Measurements from ENCODE around the gene TEC.
A peak's percentile ranks its signal among the peaks of the same experiment; 100 is the strongest.

TEC gene

DNA sequence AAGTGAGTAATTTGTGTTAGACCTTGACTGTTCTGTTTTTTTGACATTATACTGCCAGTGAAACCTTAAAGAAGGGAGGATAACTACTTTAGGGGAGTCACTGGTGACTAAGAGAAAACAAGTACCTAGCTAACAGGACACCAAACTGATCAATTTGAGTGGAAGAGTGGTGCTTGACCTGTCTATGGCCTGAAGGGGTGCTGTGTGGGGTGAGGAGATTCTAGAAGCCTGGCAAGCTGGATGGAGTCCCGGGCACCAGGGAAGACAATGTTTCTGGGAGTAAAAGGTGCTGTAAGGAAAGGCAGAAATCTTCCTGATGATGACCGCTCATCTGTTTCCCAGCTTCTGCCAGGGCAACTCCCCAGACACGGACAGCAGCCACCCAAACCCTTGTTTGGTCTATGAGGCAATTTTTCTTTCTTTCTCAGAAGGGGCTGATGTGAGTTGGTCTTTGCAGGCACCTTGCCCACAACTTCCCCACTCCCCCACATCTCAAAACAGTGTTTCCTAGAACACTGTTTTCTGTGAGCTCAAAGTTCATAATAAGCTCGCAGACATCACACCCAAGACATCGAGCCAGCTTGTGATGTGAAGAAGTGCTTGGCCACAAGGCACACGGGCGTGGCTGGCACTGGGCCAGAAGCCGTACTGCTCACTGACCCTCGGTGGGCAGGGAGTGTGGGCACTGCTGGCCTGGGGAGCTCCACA is 140.2 kb downstream of the TEC start:
- no peak overlapping the region for H3K27ac ChIP-seq (ENCODE audit: low read depth, low read length)
- H3K9ac ChIP-seq (ENCODE audit: low read length): no peak overlapping the region
- no peaks in the 10 kb centered on the region for H3K4me1 ChIP-seq (ENCODE audit: insufficient read depth, low read length)

DNA sequence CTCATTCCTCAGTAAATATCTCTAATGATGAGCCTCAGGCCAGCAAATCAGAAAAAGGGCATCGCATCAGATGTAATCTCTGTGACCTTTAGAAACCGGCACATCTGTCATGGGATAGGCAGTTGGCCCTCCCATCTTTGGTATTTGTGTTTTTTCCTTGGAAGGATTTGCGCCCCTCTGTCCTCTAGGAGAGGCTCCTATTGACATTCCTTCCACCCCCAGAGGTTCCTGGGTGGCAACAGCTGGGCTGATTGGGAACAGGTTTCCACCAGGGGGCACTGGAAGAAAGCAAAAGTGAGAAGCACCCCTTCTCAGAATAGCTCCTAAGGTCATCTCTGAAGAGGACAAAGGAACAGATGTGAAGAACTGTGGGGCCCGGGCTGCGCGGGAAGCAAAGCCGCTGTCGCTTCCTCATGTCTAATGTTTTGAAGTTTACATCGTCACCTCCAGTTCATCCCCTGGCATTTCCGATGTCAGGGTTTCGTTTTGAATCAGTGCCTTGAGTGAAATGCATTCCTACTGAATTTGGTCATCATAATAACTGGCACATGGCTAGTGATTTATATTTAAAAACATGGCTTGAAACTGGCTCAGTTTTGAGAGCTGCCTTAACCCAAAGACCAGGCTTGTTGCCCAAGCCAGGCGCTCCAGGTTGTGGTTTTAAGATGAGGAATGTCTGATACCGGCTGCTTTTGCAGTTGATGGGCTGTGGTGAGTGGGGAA is 141.8 kb downstream of the TEC start:
- Histone ChIP-seq H3K36me3 (ENCODE audit: insufficient read depth, low read length) (no peaks in the 10 kb centered on the region), H3K9ac (ENCODE audit: low read length) (no peak overlapping the region), H3K4me3 (ENCODE audit: low read depth in 1 of 2, low read length in 2 of 2) (peak overlapping the region in 1 of 2 donors; percentile 39), H3K27me3 (ENCODE audit: control insufficient read depth in 1 of 2, insufficient read depth in 2 of 2, low read length in 2 of 2) (no peaks in the 10 kb centered on the region), H3K9me3 (ENCODE audit: low read length) (no peaks in the 10 kb centered on the region), H3K27ac (ENCODE audit: low read depth, low read length) (no peak overlapping the region), H3K4me1 (ENCODE audit: insufficient read depth, low read length) (no peaks in the 10 kb centered on the region)

More for the DNA sequence above, 140.2 kb downstream of the TEC start:
- H3K4me3 ChIP-seq (ENCODE audit: low read depth in 1 of 2, low read length in 2 of 2): no peak overlapping the region
- no peaks in the 10 kb centered on the region for H3K27me3 ChIP-seq (ENCODE audit: control insufficient read depth in 1 of 2, insufficient read depth in 2 of 2, low read length in 2 of 2)
- no peaks in the 10 kb centered on the region for H3K9me3 ChIP-seq (ENCODE audit: low read length)
- no peaks in the 10 kb centered on the region for H3K36me3 ChIP-seq (ENCODE audit: insufficient read depth, low read length)

DNA sequence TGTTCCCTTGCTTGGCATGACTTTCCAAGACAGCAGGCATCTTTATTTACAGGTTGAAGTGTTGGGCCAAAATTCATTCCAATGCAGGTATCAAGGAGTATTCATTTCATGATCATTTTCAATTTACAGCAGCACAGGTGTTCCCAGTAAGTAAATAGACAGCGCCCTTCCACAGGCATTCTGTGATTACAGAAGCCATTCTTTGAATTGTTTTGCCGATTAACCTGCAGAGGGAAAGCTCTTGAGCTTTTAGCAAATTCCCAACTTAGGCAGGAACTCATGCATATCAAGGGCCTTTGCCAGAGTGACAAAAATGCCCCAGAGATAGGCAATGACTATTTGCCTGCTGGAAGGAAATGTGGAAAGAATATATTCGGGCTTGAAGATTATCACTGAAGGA is 142.4 kb downstream of the TEC start:
- H3K9ac ChIP-seq (ENCODE audit: low read length): no peak overlapping the region
- no peak overlapping the region for H3K27ac ChIP-seq (ENCODE audit: low read depth, low read length)
- H3K4me3 ChIP-seq (ENCODE audit: low read depth in 1 of 2, low read length in 2 of 2): no peak overlapping the region
- H3K36me3 ChIP-seq (ENCODE audit: insufficient read depth, low read length): no peaks in the 10 kb centered on the region
- H3K9me3 ChIP-seq (ENCODE audit: low read length): no peaks in the 10 kb centered on the region
- no peaks in the 10 kb centered on the region for H3K27me3 ChIP-seq (ENCODE audit: control insufficient read depth in 1 of 2, insufficient read depth in 2 of 2, low read length in 2 of 2)
- no peaks in the 10 kb centered on the region for H3K4me1 ChIP-seq (ENCODE audit: insufficient read depth, low read length)

DNA sequence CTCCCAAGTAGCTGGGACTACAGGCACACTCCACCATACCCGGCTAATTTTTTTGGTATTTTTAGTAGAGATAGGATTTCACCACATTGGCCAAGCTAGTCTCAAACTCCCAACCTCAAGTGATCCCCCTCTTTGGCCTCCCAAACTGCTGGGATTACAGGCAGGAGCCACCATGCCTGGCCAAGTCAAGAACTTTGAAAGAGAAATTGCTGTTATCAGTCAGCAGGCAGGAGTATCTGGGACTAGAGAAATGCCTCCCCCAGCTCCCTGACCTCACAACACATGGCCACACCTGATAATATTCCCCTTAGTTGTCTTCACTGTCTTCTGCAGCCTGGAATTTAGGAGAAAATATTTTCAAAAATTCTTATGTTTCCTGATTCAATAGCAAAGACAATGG is 143.0 kb downstream of the TEC start:
- Histone ChIP-seq H3K36me3 (ENCODE audit: insufficient read depth, low read length) (no peaks in the 10 kb centered on the region), H3K27ac (ENCODE audit: low read depth, low read length) (no peak overlapping the region), H3K4me3 (ENCODE audit: low read depth in 1 of 2, low read length in 2 of 2) (no peak overlapping the region), H3K4me1 (ENCODE audit: insufficient read depth, low read length) (no peaks in the 10 kb centered on the region), H3K9ac (ENCODE audit: low read length) (no peak overlapping the region), H3K27me3 (ENCODE audit: control insufficient read depth in 1 of 2, insufficient read depth in 2 of 2, low read length in 2 of 2) (no peaks in the 10 kb centered on the region), H3K9me3 (ENCODE audit: low read length) (no peaks in the 10 kb centered on the region)

DNA sequence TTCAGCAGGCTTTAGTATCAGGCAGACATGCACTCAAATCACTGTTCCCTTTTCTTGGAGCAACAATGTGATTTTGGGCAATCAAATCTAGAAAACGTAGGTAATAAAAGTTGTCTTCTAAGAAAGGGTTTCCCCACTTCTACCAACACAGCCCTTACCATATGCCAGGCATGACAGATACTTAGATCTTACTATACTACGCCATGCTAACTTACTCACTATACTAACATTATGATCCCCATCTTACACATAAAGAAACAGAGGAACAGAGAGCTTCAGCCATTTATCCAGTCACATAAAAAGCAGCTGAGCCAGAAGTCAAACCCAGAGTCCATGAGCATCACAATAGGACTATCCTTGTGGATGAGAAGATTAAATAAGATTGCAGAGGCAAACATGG is 144.8 kb downstream of the TEC start:
- H3K9me3 ChIP-seq (ENCODE audit: low read length): no peaks in the 10 kb centered on the region
- H3K4me1 ChIP-seq (ENCODE audit: insufficient read depth, low read length): no peaks in the 10 kb centered on the region
- no peak overlapping the region for H3K27ac ChIP-seq (ENCODE audit: low read depth, low read length)
- no peaks in the 10 kb centered on the region for H3K36me3 ChIP-seq (ENCODE audit: insufficient read depth, low read length)
- H3K4me3 ChIP-seq (ENCODE audit: low read depth in 1 of 2, low read length in 2 of 2): no peak overlapping the region
- no peaks in the 10 kb centered on the region for H3K27me3 ChIP-seq (ENCODE audit: control insufficient read depth in 1 of 2, insufficient read depth in 2 of 2, low read length in 2 of 2)
- H3K9ac ChIP-seq (ENCODE audit: low read length): no peak overlapping the region

DNA sequence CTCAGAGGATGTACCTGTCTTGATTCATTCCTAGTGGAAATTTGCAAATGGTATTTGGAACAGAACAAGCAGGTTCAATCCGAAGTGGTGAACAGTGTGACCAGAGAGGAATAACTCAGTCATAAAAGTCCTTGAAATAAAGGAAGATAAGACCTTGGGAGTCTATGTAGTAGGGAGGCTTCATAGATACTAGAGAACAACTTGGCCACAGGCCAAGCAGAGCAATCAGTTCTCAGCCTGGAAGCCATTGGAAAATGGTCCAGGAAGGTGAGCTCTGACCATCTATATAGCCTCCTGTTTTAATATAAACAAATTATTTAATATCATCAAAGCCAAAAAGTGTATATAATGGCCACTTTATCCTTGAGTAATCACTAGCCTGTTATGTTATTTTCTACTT is 146.9 kb downstream of the TEC start:
- Histone ChIP-seq H3K27ac (ENCODE audit: low read depth, low read length) (no peak overlapping the region), H3K36me3 (ENCODE audit: insufficient read depth, low read length) (no peaks in the 10 kb centered on the region), H3K4me3 (ENCODE audit: low read depth in 1 of 2, low read length in 2 of 2) (no peak overlapping the region), H3K9me3 (ENCODE audit: low read length) (no peaks in the 10 kb centered on the region), H3K27me3 (ENCODE audit: control insufficient read depth in 1 of 2, insufficient read depth in 2 of 2, low read length in 2 of 2) (no peaks in the 10 kb centered on the region), H3K4me1 (ENCODE audit: insufficient read depth, low read length) (no peaks in the 10 kb centered on the region), H3K9ac (ENCODE audit: low read length) (no peak overlapping the region)

DNA sequence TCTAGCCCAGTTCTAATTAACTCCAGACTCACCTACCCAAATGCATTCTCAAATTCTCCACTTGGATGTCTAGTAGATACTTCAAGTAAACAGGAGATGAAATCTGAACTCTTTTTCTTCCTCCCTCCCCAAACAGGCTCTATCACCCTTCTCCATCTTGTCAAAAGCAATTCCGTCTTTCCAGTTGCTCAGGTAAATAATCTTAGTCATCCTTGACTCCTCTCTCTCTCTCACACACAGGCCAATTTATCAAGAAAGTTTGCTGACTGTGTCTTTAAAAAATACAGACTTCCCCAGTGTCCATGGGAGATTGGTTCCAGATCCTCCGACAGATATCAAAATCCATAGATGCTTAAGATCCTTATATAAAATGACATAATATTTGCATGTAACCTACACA is 148.5 kb downstream of the TEC start:
- Histone ChIP-seq H3K4me1 (ENCODE audit: insufficient read depth, low read length) (no peaks in the 10 kb centered on the region), H3K27me3 (ENCODE audit: control insufficient read depth in 1 of 2, insufficient read depth in 2 of 2, low read length in 2 of 2) (no peaks in the 10 kb centered on the region), H3K27ac (ENCODE audit: low read depth, low read length) (no peak overlapping the region), H3K9ac (ENCODE audit: low read length) (no peak overlapping the region), H3K4me3 (ENCODE audit: low read depth in 1 of 2, low read length in 2 of 2) (no peak overlapping the region), H3K9me3 (ENCODE audit: low read length) (no peaks in the 10 kb centered on the region), H3K36me3 (ENCODE audit: insufficient read depth, low read length) (no peaks in the 10 kb centered on the region)

DNA sequence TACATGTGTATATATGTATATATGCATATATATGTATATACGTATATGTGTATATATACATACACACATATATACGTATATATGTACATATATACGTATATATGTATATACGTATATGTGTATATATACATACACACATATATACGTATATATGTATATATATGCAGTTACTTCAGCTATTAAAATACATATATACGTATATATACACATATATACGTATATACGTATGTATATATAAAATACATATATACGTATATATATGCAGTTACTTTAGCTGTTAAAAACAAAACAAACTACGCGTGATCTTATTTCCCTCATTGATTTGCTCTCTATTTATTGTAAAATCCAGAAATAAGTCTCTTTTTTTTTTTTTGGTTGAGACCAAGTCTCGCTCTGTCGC is 149.5 kb downstream of the TEC start:
- H3K27ac ChIP-seq (ENCODE audit: low read depth, low read length): no peak overlapping the region
- H3K4me1 ChIP-seq (ENCODE audit: insufficient read depth, low read length): no peaks in the 10 kb centered on the region
- no peaks in the 10 kb centered on the region for H3K36me3 ChIP-seq (ENCODE audit: insufficient read depth, low read length)
- H3K9me3 ChIP-seq (ENCODE audit: low read length): no peaks in the 10 kb centered on the region
- no peak overlapping the region for H3K9ac ChIP-seq (ENCODE audit: low read length)
- H3K27me3 ChIP-seq (ENCODE audit: control insufficient read depth in 1 of 2, insufficient read depth in 2 of 2, low read length in 2 of 2): no peaks in the 10 kb centered on the region
- H3K4me3 ChIP-seq (ENCODE audit: low read depth in 1 of 2, low read length in 2 of 2): no peak overlapping the region

DNA sequence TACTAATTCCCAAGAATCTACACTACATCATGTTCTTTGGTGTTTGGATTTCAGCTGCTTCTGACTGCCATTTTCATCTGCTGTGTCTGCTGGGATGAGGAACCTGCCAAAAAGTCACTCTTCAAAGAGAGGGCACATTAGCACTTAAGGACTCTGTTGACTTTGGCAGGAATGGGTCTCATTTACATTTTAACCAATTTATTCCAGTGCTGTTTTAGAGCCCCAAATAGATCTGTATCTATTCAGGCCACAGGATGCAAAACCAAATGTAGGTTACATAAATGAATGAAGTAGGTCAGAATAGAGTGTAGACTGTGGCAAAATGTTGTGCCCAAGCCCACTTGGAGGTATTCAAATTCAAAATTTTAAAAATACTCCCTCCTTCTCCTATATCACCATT is 150.0 kb downstream of the TEC start:
- H3K9ac ChIP-seq (ENCODE audit: low read length): no peak overlapping the region
- no peaks in the 10 kb centered on the region for H3K27me3 ChIP-seq (ENCODE audit: control insufficient read depth in 1 of 2, insufficient read depth in 2 of 2, low read length in 2 of 2)
- H3K27ac ChIP-seq (ENCODE audit: low read depth, low read length): no peak overlapping the region
- no peaks in the 10 kb centered on the region for H3K36me3 ChIP-seq (ENCODE audit: insufficient read depth, low read length)
- no peaks in the 10 kb centered on the region for H3K9me3 ChIP-seq (ENCODE audit: low read length)
- no peaks in the 10 kb centered on the region for H3K4me1 ChIP-seq (ENCODE audit: insufficient read depth, low read length)
- no peak overlapping the region for H3K4me3 ChIP-seq (ENCODE audit: low read depth in 1 of 2, low read length in 2 of 2)

DNA sequence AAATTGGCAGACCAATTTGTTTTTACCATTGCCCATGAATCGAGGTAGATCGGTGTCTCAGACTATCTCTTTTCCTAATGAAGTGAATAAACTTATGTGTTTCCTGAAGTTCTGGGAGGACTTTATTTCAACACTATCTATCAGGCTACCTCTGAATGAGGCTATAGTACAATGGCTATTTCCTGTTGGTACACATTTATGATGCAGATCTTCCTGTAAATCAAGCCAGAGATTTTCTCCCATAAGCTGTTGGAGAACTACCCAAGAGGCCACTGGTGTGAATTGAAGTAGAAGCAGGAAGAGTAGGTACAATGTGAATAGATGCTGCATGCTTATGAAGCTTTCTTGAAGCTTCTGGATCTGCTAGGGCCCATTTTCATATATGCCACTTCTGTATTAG is 151.6 kb downstream of the TEC start:
- Histone ChIP-seq H3K27ac (ENCODE audit: low read depth, low read length) (no peak overlapping the region), H3K4me1 (ENCODE audit: insufficient read depth, low read length) (no peaks in the 10 kb centered on the region)

DNA sequence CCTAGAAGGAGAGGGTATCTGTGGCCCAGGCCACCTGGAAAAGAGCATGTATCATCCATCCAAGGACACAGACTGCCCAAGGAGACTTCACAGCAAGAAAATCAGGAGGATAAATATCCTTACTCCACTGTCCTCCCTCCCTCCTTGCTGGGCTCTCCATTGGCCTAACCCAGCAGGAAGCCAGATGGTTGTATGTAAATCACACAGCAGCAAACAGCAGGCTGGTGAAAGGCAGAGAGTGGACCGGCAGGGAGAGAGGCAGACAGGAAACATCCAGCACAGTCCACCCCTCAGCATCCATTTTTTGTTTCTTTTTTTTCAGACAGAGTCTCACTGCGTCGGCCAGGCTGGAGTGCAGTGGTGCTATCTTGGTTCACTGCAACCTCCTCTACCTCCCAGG is 153.1 kb downstream of the TEC start:
- no peak overlapping the region for H3K9ac ChIP-seq (ENCODE audit: low read length)
- H3K36me3 ChIP-seq (ENCODE audit: insufficient read depth, low read length): no peaks in the 10 kb centered on the region
- no peaks in the 10 kb centered on the region for H3K4me1 ChIP-seq (ENCODE audit: insufficient read depth, low read length)
- H3K27me3 ChIP-seq (ENCODE audit: control insufficient read depth in 1 of 2, insufficient read depth in 2 of 2, low read length in 2 of 2): no peaks in the 10 kb centered on the region
- no peak overlapping the region for H3K4me3 ChIP-seq (ENCODE audit: low read depth in 1 of 2, low read length in 2 of 2)
- no peaks in the 10 kb centered on the region for H3K9me3 ChIP-seq (ENCODE audit: low read length)
- H3K27ac ChIP-seq (ENCODE audit: low read depth, low read length): no peak overlapping the region

More for the DNA sequence above, 151.6 kb downstream of the TEC start:
- Histone ChIP-seq H3K9me3 (ENCODE audit: low read length) (no peaks in the 10 kb centered on the region), H3K36me3 (ENCODE audit: insufficient read depth, low read length) (no peaks in the 10 kb centered on the region), H3K4me3 (ENCODE audit: low read depth in 1 of 2, low read length in 2 of 2) (no peak overlapping the region), H3K9ac (ENCODE audit: low read length) (no peak overlapping the region), H3K27me3 (ENCODE audit: control insufficient read depth in 1 of 2, insufficient read depth in 2 of 2, low read length in 2 of 2) (no peaks in the 10 kb centered on the region)

DNA sequence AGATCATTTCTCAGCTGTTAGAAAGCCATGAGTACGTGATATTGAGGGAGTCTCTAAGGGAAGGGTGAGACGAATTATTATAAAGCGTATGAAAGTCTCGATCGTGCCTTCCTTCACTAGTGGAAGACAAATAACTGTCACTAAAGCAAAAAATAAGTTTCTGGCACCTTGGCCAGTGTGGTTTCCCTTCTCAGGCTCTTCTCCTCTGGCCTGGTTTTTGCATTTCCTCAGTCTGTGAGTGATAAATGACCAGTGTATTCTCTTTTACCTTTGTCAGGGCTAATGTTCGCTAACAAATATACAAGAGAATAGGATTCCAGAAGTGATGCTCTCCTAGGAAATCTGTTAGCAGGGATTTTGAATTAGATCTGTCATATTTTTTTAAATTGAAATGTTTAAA is 155.2 kb downstream of the TEC start:
- no peaks in the 10 kb centered on the region for H3K9me3 ChIP-seq (ENCODE audit: low read length)
- H3K4me3 ChIP-seq (ENCODE audit: low read depth in 1 of 2, low read length in 2 of 2): no peak overlapping the region
- H3K27ac ChIP-seq (ENCODE audit: low read depth, low read length): no peak overlapping the region
- H3K36me3 ChIP-seq (ENCODE audit: insufficient read depth, low read length): no peaks in the 10 kb centered on the region
- H3K9ac ChIP-seq (ENCODE audit: low read length): no peak overlapping the region
- no peaks in the 10 kb centered on the region for H3K27me3 ChIP-seq (ENCODE audit: control insufficient read depth in 1 of 2, insufficient read depth in 2 of 2, low read length in 2 of 2)
- no peaks in the 10 kb centered on the region for H3K4me1 ChIP-seq (ENCODE audit: insufficient read depth, low read length)
